A673 (cell line): Measurements from ENCODE around the gene FRMD4A.

Experiments used
- EZH2 ChIP-seq: fragments of 200-600 bp; sonication (generic); IDR thresholded peaks from 2 replicates; pipeline ENCODE4 v1.6.1; 2017; ENCODE audit warnings: borderline replicate concordance, low read depth, mild to moderate bottlenecking, mixed read lengths, antibody characterized with exemption, low read length; ENCODE audit not compliant: poor library complexity, severe bottlenecking
- TF ChIP-seq, protein P1 (sequence below): fragments of 300-800, 200-600 bp; sonication (generic); conservative IDR thresholded peaks from 2 replicates; pipeline ENCODE4 v1.5.1; 2017; ENCODE audit warnings: low read depth, mild to moderate bottlenecking, antibody characterized with exemption, low read length, moderate library complexity, mixed read lengths

- TF ChIP-seq EZH2, result no peak
- TF ChIP-seq, protein P1, sequence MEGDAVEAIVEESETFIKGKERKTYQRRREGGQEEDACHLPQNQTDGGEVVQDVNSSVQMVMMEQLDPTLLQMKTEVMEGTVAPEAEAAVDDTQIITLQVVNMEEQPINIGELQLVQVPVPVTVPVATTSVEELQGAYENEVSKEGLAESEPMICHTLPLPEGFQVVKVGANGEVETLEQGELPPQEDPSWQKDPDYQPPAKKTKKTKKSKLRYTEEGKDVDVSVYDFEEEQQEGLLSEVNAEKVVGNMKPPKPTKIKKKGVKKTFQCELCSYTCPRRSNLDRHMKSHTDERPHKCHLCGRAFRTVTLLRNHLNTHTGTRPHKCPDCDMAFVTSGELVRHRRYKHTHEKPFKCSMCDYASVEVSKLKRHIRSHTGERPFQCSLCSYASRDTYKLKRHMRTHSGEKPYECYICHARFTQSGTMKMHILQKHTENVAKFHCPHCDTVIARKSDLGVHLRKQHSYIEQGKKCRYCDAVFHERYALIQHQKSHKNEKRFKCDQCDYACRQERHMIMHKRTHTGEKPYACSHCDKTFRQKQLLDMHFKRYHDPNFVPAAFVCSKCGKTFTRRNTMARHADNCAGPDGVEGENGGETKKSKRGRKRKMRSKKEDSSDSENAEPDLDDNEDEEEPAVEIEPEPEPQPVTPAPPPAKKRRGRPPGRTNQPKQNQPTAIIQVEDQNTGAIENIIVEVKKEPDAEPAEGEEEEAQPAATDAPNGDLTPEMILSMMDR, result no peak
Observed at GRCh38 chr10:14327527-14327926, 3.2 kb downstream of the FRMD4A start.
